Heart left ventricle (tissue), 16 donors: Measurements from ENCODE around the gene AFF1. TPM values are rescaled to one million over a fixed set of nuclear protein-coding genes. Genes with fewer than 3 reads are reported as not detected.
A peak's percentile ranks its signal among the peaks of the same experiment; 100 is the strongest.

Source experiments
- ATAC-seq, 4 donors: fragments of 200-7000 bp; cut with Tn5 transposase; one replicate each; pipeline ENCODE4 v1.9.1; 2020 to 2022; ENCODE audit warnings: moderate library complexity in 4 of 4, mild to moderate bottlenecking in 3 of 4, moderate number of reproducible peaks in 1 of 4
- DNase-seq, 5 donors: peaks; one replicate each; pipeline ENCODE4 v3.0.0-alpha.2; 2020
- H3K27ac ChIP-seq, 12 donors: fragments of 200-600 bp; sonication (generic) in 4 of 12; one replicate each; pipeline versions ENCODE4 v1.5.0 to v1.8.0; 2016 to 2022; ENCODE audit warnings: mild to moderate bottlenecking in 2 of 12
- H3K27me3 ChIP-seq, 9 donors: fragments of 200-600 bp; sonication (generic) in 2 of 9; one replicate each; pipeline versions ENCODE4 v1.5.1 to v1.8.0; 2016 to 2022; ENCODE audit warnings: mild to moderate bottlenecking in 3 of 9
- H3K36me3 ChIP-seq, 9 donors: fragments of 200-600 bp; sonication (generic) in 2 of 9; one replicate each; pipeline versions ENCODE4 v1.5.0 to v1.8.0; 2018 to 2022; ENCODE audit warnings: mild to moderate bottlenecking in 2 of 9
- H3K4me1 ChIP-seq, 12 donors: fragments of 200-600 bp; sonication (generic) in 4 of 12; one replicate each; pipeline versions ENCODE4 v1.5.0 to v1.8.0; 2016 to 2022; ENCODE audit warnings: mild to moderate bottlenecking in 3 of 12
- H3K4me3 ChIP-seq, 12 donors: fragments of 200-600 bp; sonication (generic) in 4 of 12; one replicate each; pipeline versions ENCODE4 v1.5.0 to v1.8.0; 2017 to 2022; ENCODE audit warnings: mild to moderate bottlenecking in 9 of 12, moderate library complexity in 4 of 12
- H3K9me3 ChIP-seq, 12 donors: fragments of 200-600 bp; sonication (generic) in 4 of 12; one replicate each; pipeline versions ENCODE4 v1.5.0 to v1.8.0; 2016 to 2022; ENCODE audit warnings: mild to moderate bottlenecking in 1 of 12
- POLR2A ChIP-seq, 2 donors: fragments of 450-650 bp; IDR thresholded peaks; one replicate each; pipeline ENCODE4 v1.6.1; 2017; ENCODE audit warnings: antibody characterized with exemption in 2 of 2, mild to moderate bottlenecking in 2 of 2, moderate library complexity in 2 of 2
- WGBS, 4 donors: extraction: QIAGEN DNeasy Blood & Tissue Kit in 2 of 4; methylation state at CpG; one replicate each; pipeline versions ENCODE4 v1.1.5 to v1.1.7; 2013 to 2018; 5-methylcytosine and 5-hydroxymethylcytosine counted together
- intact Hi-C, 10 donors: fragments of 100-400 bp; cut with DNase I; formaldehyde crosslinking; loops; one replicate each; pipeline versions ENCODE4 v1.11.1 to v1.14.2; 2022
- polyA plus RNA-seq, 2 donors: library from polyadenylated mRNA; stranded (reverse); fragments of 200-250 nt; gene quantifications; one replicate each; pipeline ENCODE4 v1.2.3, GENCODE V29; 2013
- total RNA-seq, 9 donors: library from RNA; depleted of rRNA in 2 of 9; stranded (reverse); fragments of >200 nt in 2 of 9; fragmentation: NEBNext Ultra II Directional in 3 of 9; extraction: Animal tissue kit (Norgen Biotek cat#: 25700) in 3 of 9; gene quantifications; one replicate each; pipeline versions ENCODE4 v1.1.0 to v1.2.4, GENCODE V29; 2016 to 2023
- TF ChIP-seq, protein P1 (sequence below), 12 donors: fragments of 200-600 bp; sonication (generic) in 4 of 12; IDR thresholded peaks; one replicate each; pipeline versions ENCODE4 v1.5.0 to v1.8.0; 2018 to 2022; ENCODE audit warnings: antibody characterized with exemption in 12 of 12, mild to moderate bottlenecking in 5 of 12
- donor health status: ischemic (EF 13 %, LVEDD 7.1; RV severe dilation, severe dysfunction).
- donor health status: healthy with polysubstance abuse.
- donor health status: DM: no; HTN: yes; CAD: no.
- donor health status: DM: no; HTN: no; CAD: no.
- donor health status: ischemic (EF 25% LVEDD 6.9; RV normal size, moderate dysfunction).
- donor health status: ischemic (EF 25% LVEDD 5.7; RV mildly dilated, moderate dysfunction).
- donor health status: healthy.
- donor health status: DM: yes; HTN: yes; CAD: no.
- donor health status: ischemic (EF 35%, LVEDD 5.7; RV mildly dilated, moderate dysfunction).
- donor health status: nonischemic (EF 11% LVEDD 7.7; RV severe dilation, severe dysfunction).
- donor health status: DM: yes; HTN: yes; CAD: no.
- donor health status: PGD.
- donor health status: ischemic (EF 29% LVEDD 5.4; RV normal size, mild dysfunction).
- donor health status: nonischemic (EF 23%, LVEDD 6.1; RV moderate dilation, normal function).

Gene AFF1
- total and polyA plus RNA-seq, 11 donors, result 51.8 to 96.5 (median 72.8) TPM

DNA sequence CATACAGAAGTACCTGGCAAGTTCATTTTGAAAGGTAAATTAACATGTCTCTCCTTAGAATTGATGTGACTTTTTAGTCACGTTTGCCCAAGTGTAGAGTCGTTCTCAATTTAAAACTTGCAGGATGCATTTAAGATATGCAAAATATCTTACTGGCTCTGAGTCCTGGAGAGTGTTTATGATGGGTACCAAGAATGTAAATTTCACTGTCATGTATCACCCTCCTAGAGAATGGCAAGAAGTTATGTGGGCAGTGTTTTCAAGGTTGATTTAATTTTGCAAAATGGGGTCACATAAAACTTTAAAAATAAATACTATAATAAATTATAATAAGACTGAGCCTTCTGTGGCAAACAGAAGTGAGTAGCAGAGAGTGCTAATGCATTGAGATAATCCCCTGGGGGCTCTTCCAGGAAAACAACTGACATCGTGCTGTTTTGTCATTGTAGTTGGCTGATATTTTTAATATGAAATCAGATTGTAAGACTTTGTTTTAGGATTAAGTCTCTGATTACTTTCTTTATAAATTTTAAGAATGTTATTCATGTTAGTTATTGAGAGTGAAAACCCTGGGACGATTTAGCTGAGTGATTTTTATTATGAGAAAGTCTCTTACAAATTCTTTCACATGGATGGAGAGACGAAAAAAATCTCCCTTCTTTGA is 103.0 kb downstream of the AFF1 start:
- WGBS, 4 donors, result 18 to 33% (median 23%) methylated on average over 5 of the region's 5 CpGs
- Histone ChIP-seq H3K36me3 (no peaks in the 10 kb centered on the region), H3K27ac (peak overlapping the region; percentile 33 to 89 (median 78)), H3K9me3 (no peaks in the 10 kb centered on the region), H3K4me3 (no peak overlapping the region), H3K4me1 (peaks cover 39 to 100% (median 91%) of the 10 kb centered on the region in 12 donors), H3K27me3 (no peaks in the 10 kb centered on the region)
- TF ChIP-seq POLR2A (IDR thresholded peaks at IDR 0.05), result no peak
- TF ChIP-seq, protein P1, sequence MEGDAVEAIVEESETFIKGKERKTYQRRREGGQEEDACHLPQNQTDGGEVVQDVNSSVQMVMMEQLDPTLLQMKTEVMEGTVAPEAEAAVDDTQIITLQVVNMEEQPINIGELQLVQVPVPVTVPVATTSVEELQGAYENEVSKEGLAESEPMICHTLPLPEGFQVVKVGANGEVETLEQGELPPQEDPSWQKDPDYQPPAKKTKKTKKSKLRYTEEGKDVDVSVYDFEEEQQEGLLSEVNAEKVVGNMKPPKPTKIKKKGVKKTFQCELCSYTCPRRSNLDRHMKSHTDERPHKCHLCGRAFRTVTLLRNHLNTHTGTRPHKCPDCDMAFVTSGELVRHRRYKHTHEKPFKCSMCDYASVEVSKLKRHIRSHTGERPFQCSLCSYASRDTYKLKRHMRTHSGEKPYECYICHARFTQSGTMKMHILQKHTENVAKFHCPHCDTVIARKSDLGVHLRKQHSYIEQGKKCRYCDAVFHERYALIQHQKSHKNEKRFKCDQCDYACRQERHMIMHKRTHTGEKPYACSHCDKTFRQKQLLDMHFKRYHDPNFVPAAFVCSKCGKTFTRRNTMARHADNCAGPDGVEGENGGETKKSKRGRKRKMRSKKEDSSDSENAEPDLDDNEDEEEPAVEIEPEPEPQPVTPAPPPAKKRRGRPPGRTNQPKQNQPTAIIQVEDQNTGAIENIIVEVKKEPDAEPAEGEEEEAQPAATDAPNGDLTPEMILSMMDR (IDR thresholded peaks at IDR 0.05), result no peak
- DNase-seq (no peak), ATAC-seq (no peak)
- intact Hi-C loops, result loop anchor here in 1 of 10 donors (5.0 kb wide), 1 partner anchor 39 kb away; no protein-coding TSS in a partner anchor

DNA sequence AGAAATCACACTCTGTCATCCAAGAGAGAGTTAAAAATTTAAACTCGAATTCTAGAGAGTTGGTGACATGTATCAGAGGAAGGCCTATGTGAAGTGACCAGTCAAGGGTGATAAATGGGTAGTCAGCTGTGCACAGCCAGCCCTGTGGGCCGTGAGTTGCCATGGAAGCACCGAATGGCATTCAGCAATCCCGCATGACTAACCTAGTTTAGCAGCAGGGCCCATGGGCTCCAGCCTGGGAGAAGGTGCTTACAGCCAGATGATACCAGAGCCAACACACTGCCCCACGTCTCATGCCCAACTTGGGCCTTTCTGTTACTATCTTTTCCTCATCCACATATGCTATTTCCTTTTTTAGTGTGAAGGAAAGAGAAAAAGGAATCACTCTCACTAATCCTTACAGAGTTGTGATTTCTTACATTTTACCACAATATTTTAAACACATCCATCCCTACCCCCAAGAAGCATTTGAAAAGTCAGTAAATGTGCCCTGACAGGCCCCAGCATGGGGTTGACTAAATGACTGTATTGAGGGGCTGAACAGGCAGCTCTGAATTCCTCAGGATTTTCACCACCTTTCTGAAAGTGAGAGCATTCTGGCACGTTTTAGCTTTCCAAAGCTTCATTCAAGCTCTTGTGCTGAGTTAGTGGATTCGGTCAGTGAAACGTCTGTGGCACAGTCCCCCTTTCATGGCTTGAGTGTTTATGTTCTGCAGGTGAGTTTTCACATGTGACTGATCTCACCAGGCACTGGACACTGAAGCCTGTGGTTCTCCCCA is 104.2 kb downstream of the AFF1 start:
- TF ChIP-seq POLR2A (IDR thresholded peaks at IDR 0.05), result no peak
- TF ChIP-seq, protein P1 (IDR thresholded peaks at IDR 0.05), result no peak
- Histone ChIP-seq H3K4me3 (no peak overlapping the region), H3K4me1 (peaks cover 35 to 99% (median 89%) of the 10 kb centered on the region in 12 donors), H3K27me3 (no peaks in the 10 kb centered on the region), H3K27ac (peak overlapping the region; percentile 33 to 89 (median 78)), H3K9me3 (no peaks in the 10 kb centered on the region), H3K36me3 (no peaks in the 10 kb centered on the region)
- ATAC-seq (peak; percentile 74 to 90 (median 80)), DNase-seq (peak in 4 of 5 donors; percentile 64 to 85 (median 76))
- intact Hi-C loops, result loop anchor here in 1 of 10 donors (5.0 kb wide), 1 partner anchor 38 kb away; no protein-coding TSS in a partner anchor
- 26 to 33% (median 27%) methylated on average over 8 of the region's 8 CpGs for WGBS, 4 donors

DNA sequence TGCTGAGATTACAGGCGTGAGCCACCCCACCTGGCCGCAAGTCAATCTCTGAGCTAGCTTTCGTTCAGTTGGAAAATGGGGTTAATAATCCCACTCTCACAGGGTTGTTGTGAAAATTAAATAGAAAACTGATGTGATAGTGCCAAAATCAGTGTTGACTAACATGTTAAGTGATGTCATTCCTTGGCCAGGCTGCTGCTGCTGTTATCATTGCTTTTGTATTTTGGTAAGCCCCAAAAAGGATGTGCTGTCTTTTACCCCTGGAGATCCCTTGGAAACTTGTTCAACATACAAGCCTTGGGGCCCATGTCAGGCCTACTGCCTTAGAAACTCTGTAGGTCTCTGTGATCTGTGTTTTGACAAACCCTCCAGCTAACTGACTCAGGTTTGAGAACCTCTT is 106.3 kb downstream of the AFF1 start:
- peaks cover 45 to 99% (median 88%) of the 10 kb centered on the region in 12 donors for H3K4me1 ChIP-seq
- no peaks in the 10 kb centered on the region for H3K9me3 ChIP-seq
- peak in 1 of 4 donors; percentile 9 for ATAC-seq
- peak overlapping the region; percentile 19 to 89 (median 66) for H3K27ac ChIP-seq
- WGBS, 4 donors, result 77 to 87% (median 83%) methylated on average over 3 of the region's 3 CpGs
- H3K4me3 ChIP-seq, result no peak overlapping the region
- TF ChIP-seq POLR2A (IDR thresholded peaks at IDR 0.05), result no peak
- TF ChIP-seq, protein P1 (IDR thresholded peaks at IDR 0.05), result no peak
- intact Hi-C loops, result loop anchor here in 1 of 10 donors (5.0 kb wide), 1 partner anchor 34 kb away; no protein-coding TSS in a partner anchor
- DNase-seq, result peak in 1 of 5 donors; percentile 55
- no peaks in the 10 kb centered on the region for H3K36me3 ChIP-seq
- H3K27me3 ChIP-seq, result no peaks in the 10 kb centered on the region

DNA sequence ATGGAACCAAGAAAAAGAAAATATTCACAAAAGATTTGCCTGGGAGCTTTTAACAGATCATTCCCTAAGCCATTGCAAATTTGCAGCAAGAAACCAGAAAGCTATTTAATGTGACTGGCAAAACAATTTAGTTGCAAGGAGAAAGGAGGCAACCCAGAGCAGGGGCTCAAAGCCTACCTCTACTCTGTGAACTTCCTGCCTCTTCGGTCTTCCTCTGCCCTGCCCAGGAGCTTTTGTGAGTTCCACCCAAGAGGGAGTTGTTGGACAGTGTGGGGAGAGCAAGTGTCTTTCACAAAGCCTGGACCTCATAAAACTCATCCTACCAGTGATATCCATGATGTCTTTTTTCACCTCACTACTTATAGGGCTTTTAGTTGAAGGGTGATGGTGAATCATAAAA is 107.4 kb downstream of the AFF1 start:
- no peak for DNase-seq
- peak overlapping the region in 10 of 12 donors; percentile 16 to 89 (median 64) for H3K27ac ChIP-seq
- peaks cover 42 to 98% (median 82%) of the 10 kb centered on the region in 12 donors for H3K4me1 ChIP-seq
- H3K36me3 ChIP-seq, result peaks cover 0 to 9% (median 7%) of the 10 kb centered on the region in 9 donors
- intact Hi-C loops, result loop anchor here in 1 of 10 donors (5.0 kb wide), 1 partner anchor 35 kb away; no protein-coding TSS in a partner anchor
- no peaks in the 10 kb centered on the region for H3K9me3 ChIP-seq
- no peaks in the 10 kb centered on the region for H3K27me3 ChIP-seq
- TF ChIP-seq POLR2A (IDR thresholded peaks at IDR 0.05), result no peak
- TF ChIP-seq, protein P1 (IDR thresholded peaks at IDR 0.05), result no peak
- no peak for ATAC-seq
- 50 to 71% (median 57%) methylated on average over 1 of the region's 1 CpG for WGBS, 4 donors
- H3K4me3 ChIP-seq, result no peak overlapping the region
